H4 (cell line): Measurements from ENCODE around the gene G3BP2. TPM values are rescaled to one million over a fixed set of nuclear protein-coding genes. Genes with fewer than 3 reads are reported as not detected.

Source experiments
- DNase-seq: peaks from one replicate; pipeline ENCODE4 v3.0.0-alpha.2; 2015; ENCODE audit warnings: low spot score
- total RNA-seq: library from RNA; depleted of rRNA; stranded (reverse); fragments of >200 nt; shearing (Covaris generic); gene quantifications from 2 replicates; pipeline ENCODE4 v1.2.3, GENCODE V29; 2014; rRNA removed

The G3BP2 gene
- total RNA-seq, 1 experiment from 2014 or later, result 131 TPM

GRCh38 chr4:75639124-75639695 is 34.0 kb downstream of the G3BP2 start:
- no peak for DNase-seq

- no peak for DNase-seq
Observed at GRCh38 chr4:75637827-75638226, 35.4 kb downstream of the G3BP2 start.

- DNase-seq, result no peak
Observed at GRCh38 chr4:75637176-75637575, 36.0 kb downstream of the G3BP2 start.

GRCh38 chr4:75634951-75635350 is 38.3 kb downstream of the G3BP2 start:
- no peak for DNase-seq

- DNase-seq, result no peak
Observed at GRCh38 chr4:75634281-75634680, 38.9 kb downstream of the G3BP2 start.

GRCh38 chr4:75633846-75634245 is 39.4 kb downstream of the G3BP2 start:
- DNase-seq, result peak; percentile 71

GRCh38 chr4:75630937-75631329 is 42.3 kb downstream of the G3BP2 start:
- DNase-seq, result no peak

- DNase-seq, result no peak
Observed at GRCh38 chr4:75630174-75630936, 42.9 kb downstream of the G3BP2 start, which contains the start of gene CDKL2. TSS of gene CDKL2 (minus strand) at chr4:75630528. CDS start at chr4:75625988, 4,540 bp downstream.

- DNase-seq, result no peak
Observed at GRCh38 chr4:75629239-75629638, 44.0 kb downstream of the G3BP2 start.

- DNase-seq, result no peak
Observed at GRCh38 chr4:75623026-75623425, 50.2 kb downstream of the G3BP2 start.

- DNase-seq, result no peak
Observed at GRCh38 chr4:75621715-75622114, 51.5 kb downstream of the G3BP2 start.

- no peak for DNase-seq
Observed at GRCh38 chr4:75612306-75612705, 60.9 kb downstream of the G3BP2 start.

GRCh38 chr4:75605928-75606327 is 67.3 kb downstream of the G3BP2 start:
- DNase-seq, result no peak

GRCh38 chr4:75599647-75600046 is 73.6 kb downstream of the G3BP2 start:
- DNase-seq, result no peak

GRCh38 chr4:75598390-75598789 is 74.8 kb downstream of the G3BP2 start:
- peak; percentile 31 for DNase-seq

- no peak for DNase-seq
Observed at GRCh38 chr4:75596061-75596460, 77.2 kb downstream of the G3BP2 start.

GRCh38 chr4:75593393-75593792 is 79.8 kb downstream of the G3BP2 start:
- no peak for DNase-seq

Other genes with a start within 250 kb of the G3BP2 start
- 23.4 and 34.3 TPM in 2 replicates for gene RCHY1, start 159.0 kb downstream of the G3BP2 start, total RNA-seq
- 8.1 and 11.7 TPM in 2 replicates for gene THAP6, start 158.9 kb downstream of the G3BP2 start, total RNA-seq
- 0.12 and 0.19 TPM in 2 replicates for gene ODAPH, start 117.3 kb downstream of the G3BP2 start, total RNA-seq
- gene CDKL2, start 42.9 kb downstream of the G3BP2 start, total RNA-seq, result 0.02 and 0.31 TPM in 2 replicates
- gene USO1, start 51.2 kb upstream of the G3BP2 start, total RNA-seq, result 63.4 and 70.9 TPM in 2 replicates
- gene PPEF2, start 229.0 kb upstream of the G3BP2 start, total RNA-seq, result not detected in 2 replicates